ENCODE data around the gene FAM181A.

GRCh38 chr14:93970585-93970964, 43.4 kb downstream of the FAM181A start:
- TF ChIP-seq FOXK2 (IDR thresholded peaks at IDR 0.05) = no peak
- TF ChIP-seq SP1 (IDR thresholded peaks at IDR 0.05) = no peak
- TF ChIP-seq NFRKB (IDR thresholded peaks at IDR 0.05) = no peak
- TF ChIP-seq BHLHE40 (IDR thresholded peaks at IDR 0.05; ENCODE audit: borderline replicate concordance) = no peak
- TF ChIP-seq HDGF (IDR thresholded peaks at IDR 0.05; ENCODE audit: borderline replicate concordance) = no peak
- no peak for TF ChIP-seq LEF1 (IDR thresholded peaks at IDR 0.05; ENCODE audit: borderline replicate concordance)
- TF ChIP-seq FOXA1 (IDR thresholded peaks at IDR 0.05) = no peak
- no peak for TF ChIP-seq FOXM1 (IDR thresholded peaks at IDR 0.05; ENCODE audit: borderline replicate concordance)
- TF ChIP-seq ZNF384 (IDR thresholded peaks at IDR 0.05) = no peak
- no peak for TF ChIP-seq L3MBTL2 (conservative IDR thresholded peaks at IDR 0.05)
